Stimulated activated CD8-positive, alpha-beta memory T cell treated with anti-CD3 and anti-CD28 coated beads, Interleukin-4, amount 100 ng/mL, for 4 hours (primary cell): ENCODE measurements around the gene MAP1LC3B.

ENCODE experiments used
- DNase-seq, 2 donors: peaks; one replicate each; pipeline ENCODE4 v3.0.0-alpha.2; 2020; ENCODE audit warnings: low read depth in 2 of 2, low spot score in 1 of 2

The MAP1LC3B gene

GRCh38 chr16:87409153-87409552, 17.0 kb downstream of the MAP1LC3B start:
- DNase-seq: no peak

GRCh38 chr16:87409781-87410180, 17.6 kb downstream of the MAP1LC3B start:
- no peak for DNase-seq

- no peak for DNase-seq
These were observed 18.4 kb downstream of the MAP1LC3B start for GRCh38 chr16:87410530-87410929.

- no peak for DNase-seq
These were observed 18.8 kb downstream of the MAP1LC3B start for GRCh38 chr16:87410968-87411367.

GRCh38 chr16:87411375-87412271, 19.5 kb downstream of the MAP1LC3B start:
- no peak for DNase-seq

GRCh38 chr16:87412371-87412995, 20.3 kb downstream of the MAP1LC3B start:
- no peak for DNase-seq

- DNase-seq: no peak
These were observed 20.9 kb downstream of the MAP1LC3B start for GRCh38 chr16:87412996-87413421.

- DNase-seq: no peak
These were observed 22.1 kb downstream of the MAP1LC3B start for GRCh38 chr16:87414251-87414680.

GRCh38 chr16:87415441-87415840, 23.3 kb downstream of the MAP1LC3B start:
- no peak for DNase-seq

GRCh38 chr16:87416826-87417527, 24.8 kb downstream of the MAP1LC3B start:
- no peak for DNase-seq

GRCh38 chr16:87417528-87417910, 25.4 kb downstream of the MAP1LC3B start:
- DNase-seq: no peak

- no peak for DNase-seq
These were observed 26.1 kb downstream of the MAP1LC3B start for GRCh38 chr16:87418216-87418615.

- no peak for DNase-seq
These were observed 26.5 kb downstream of the MAP1LC3B start for GRCh38 chr16:87418644-87419043.

- no peak for DNase-seq
These were observed 28.2 kb downstream of the MAP1LC3B start for GRCh38 chr16:87420026-87421002.

- no peak for DNase-seq
These were observed 29.1 kb downstream of the MAP1LC3B start for GRCh38 chr16:87421003-87421912.

- no peak for DNase-seq
These were observed 30.0 kb downstream of the MAP1LC3B start for GRCh38 chr16:87422106-87422505.

GRCh38 chr16:87423429-87423828, 31.3 kb downstream of the MAP1LC3B start:
- no peak for DNase-seq

GRCh38 chr16:87424266-87424665, 32.1 kb downstream of the MAP1LC3B start:
- DNase-seq: no peak

GRCh38 chr16:87425941-87426340, 33.8 kb downstream of the MAP1LC3B start:
- no peak for DNase-seq
